Measurements from ENCODE around the gene TFF3.

- TF ChIP-seq CTBP1 (IDR thresholded peaks at IDR 0.05; ENCODE audit: borderline replicate concordance), result no peak
- TF ChIP-seq TARDBP (IDR thresholded peaks at IDR 0.05), result no peak
- no peak for TF ChIP-seq SP1 (IDR thresholded peaks at IDR 0.05)
- no peak for TF ChIP-seq BHLHE40 (IDR thresholded peaks at IDR 0.05; ENCODE audit: borderline replicate concordance)
- no peak for TF ChIP-seq PKNOX1 (IDR thresholded peaks at IDR 0.05)
- no peak for TF ChIP-seq FOXM1 (IDR thresholded peaks at IDR 0.05; ENCODE audit: borderline replicate concordance)
- no peak for TF ChIP-seq HDGF (IDR thresholded peaks at IDR 0.05; ENCODE audit: borderline replicate concordance)
- TF ChIP-seq NFRKB (IDR thresholded peaks at IDR 0.05), result no peak
- TF ChIP-seq FOXA1 (IDR thresholded peaks at IDR 0.05), result no peak
- no peak for TF ChIP-seq SUZ12 (IDR thresholded peaks at IDR 0.05)
- TF ChIP-seq ELF4 (IDR thresholded peaks at IDR 0.05), result no peak
- TF ChIP-seq ZNF384 (IDR thresholded peaks at IDR 0.05), result no peak
- no peak for TF ChIP-seq FOXK2 (IDR thresholded peaks at IDR 0.05)
Observed at GRCh38 chr21:42348762-42349161, 33.6 kb upstream of the TFF3 start.

Measured in HEK293T (cell line).